IMR-90 (cell line): Measurements from ENCODE around the gene RPS2. TPM values are rescaled to one million over a fixed set of nuclear protein-coding genes. Genes with fewer than 3 reads are reported as not detected.
A peak's percentile ranks its signal among the peaks of the same experiment; 100 is the strongest.

ENCODE experiments used
- ATAC-seq: fragments of 200-7000 bp; cut with Tn5 transposase; 2 replicates; pipeline ENCODE4 v1.9.1; 2020; ENCODE audit warnings: low read depth, mild to moderate bottlenecking, moderate library complexity
- BruUV-seq: library from RNA; stranded (reverse); fragments of 400-500 nt; replicated peaks from 2 replicates; lab custom pipeline; 2021; lab: Mats Ljungman, UMichigan
- CTCF ChIA-PET: fragments of 300-600 bp; formaldehyde crosslinking; extraction: SDS; loops from one replicate; lab custom pipeline; 2021; ENCODE audit warnings: antibody characterized with exemption; lab: Yijun Ruan, JAX
- POLR2A ChIA-PET: fragments of 300-600 bp; sonication (Branson Sonifier 250); formaldehyde crosslinking; loops from one replicate; lab custom pipeline; 2022; ENCODE audit warnings: antibody characterized with exemption; ENCODE audit not compliant: unreplicated experiment; lab: Charles Lee
- DNase-seq: peaks from one replicate; pipeline ENCODE4 v3.0.0; 2013
- H2AFZ ChIP-seq: replicated peaks from 2 replicates; pipeline ENCODE3; 2013; ENCODE audit warnings: low read length, mild to moderate bottlenecking; ENCODE audit not compliant: poor library complexity
- H2AK5ac ChIP-seq: 2 replicates; pipeline ENCODE4 v1.6.1; 2013; ENCODE audit warnings: low read depth, low read length, inconsistent platforms
- H2AK9ac ChIP-seq: replicated peaks from 2 replicates; pipeline ENCODE3; 2013; ENCODE audit warnings: mild to moderate bottlenecking, low read depth, low read length, moderate library complexity; ENCODE audit not compliant: poor library complexity
- H2BK120ac ChIP-seq: 2 replicates; pipeline ENCODE4 v1.6.1; 2013; ENCODE audit warnings: low read depth, low read length, inconsistent platforms
- H2BK15ac ChIP-seq: 3 replicates; pipeline ENCODE4 v1.6.1; 2013; ENCODE audit warnings: low read depth, low read length, inconsistent platforms
- H2BK20ac ChIP-seq: 2 replicates; pipeline ENCODE4 v1.6.1; 2013; ENCODE audit warnings: low read depth, mild to moderate bottlenecking, inconsistent platforms, low read length, moderate library complexity
- H2BK5ac ChIP-seq: 2 replicates; pipeline ENCODE4 v1.6.1; 2013; ENCODE audit warnings: mild to moderate bottlenecking, low read depth, low read length, inconsistent platforms; ENCODE audit not compliant: poor library complexity, severe bottlenecking
- H3K14ac ChIP-seq: replicated peaks from 2 replicates; pipeline ENCODE4 v1.6.1; 2013; ENCODE audit warnings: low read depth, low read length, inconsistent platforms
- H3K18ac ChIP-seq: 2 replicates; pipeline ENCODE4 v1.6.1; 2013; ENCODE audit warnings: low read depth, low read length, control low read depth
- H3K23ac ChIP-seq: 2 replicates; pipeline ENCODE4 v1.6.1; 2013; ENCODE audit warnings: low read depth, low read length, inconsistent platforms
- H3K27ac ChIP-seq: 2 replicates; pipeline ENCODE4 v1.5.1; 2013; ENCODE audit warnings: mild to moderate bottlenecking, control low read depth, low read length; ENCODE audit not compliant: insufficient read depth
- H3K27me3 ChIP-seq: 2 replicates; pipeline ENCODE4 v1.6.1; 2013; ENCODE audit warnings: low read length; ENCODE audit not compliant: control insufficient read depth, insufficient read depth
- H3K36me3 ChIP-seq: 2 replicates; pipeline ENCODE4 v1.6.1; 2013; ENCODE audit warnings: low read length, mixed read lengths; ENCODE audit not compliant: control insufficient read depth, insufficient read depth
- H3K4ac ChIP-seq: 2 replicates; pipeline ENCODE4 v1.6.1; 2013; ENCODE audit warnings: low read depth, low read length, inconsistent platforms
- H3K4me1 ChIP-seq: 2 replicates; pipeline ENCODE4 v1.6.1; 2013; ENCODE audit warnings: low read length, mixed read lengths; ENCODE audit not compliant: control insufficient read depth, insufficient read depth
- H3K4me2 ChIP-seq: 2 replicates; pipeline ENCODE4 v1.6.1; 2013; ENCODE audit warnings: low read depth, mild to moderate bottlenecking, control low read depth, low read length, moderate library complexity
- H3K4me3 ChIP-seq: 2 replicates; pipeline ENCODE4 v1.5.1; 2013; ENCODE audit warnings: low read depth, mild to moderate bottlenecking, control low read depth, low read length, moderate library complexity; ENCODE audit not compliant: insufficient read depth
- H3K56ac ChIP-seq: 2 replicates; pipeline ENCODE4 v1.6.1; 2013; ENCODE audit warnings: low read length, inconsistent platforms; ENCODE audit not compliant: insufficient read depth; ENCODE audit errors: extremely low read depth
- H3K79me1 ChIP-seq, 2 experiments: 2 replicates each; pipeline ENCODE4 v1.6.1; 2013; ENCODE audit warnings: low read length in 2 of 2, inconsistent platforms in 1 of 2, low read depth in 1 of 2
- H3K9ac ChIP-seq: 2 replicates; pipeline ENCODE4 v1.6.1; 2013; ENCODE audit warnings: low read depth, low read length, control low read depth
- H3K9me1 ChIP-seq: 2 replicates; pipeline ENCODE4 v1.6.1; 2013; ENCODE audit warnings: low read length, inconsistent platforms; ENCODE audit not compliant: insufficient read depth
- H3K9me3 ChIP-seq: 2 replicates; pipeline ENCODE4 v1.6.1; 2013; ENCODE audit warnings: low read length; ENCODE audit not compliant: control insufficient read depth, insufficient read depth
- H4K20me1 ChIP-seq: 2 replicates; pipeline ENCODE4 v1.6.1; 2013; ENCODE audit warnings: low read length, inconsistent platforms; ENCODE audit not compliant: insufficient read depth
- H4K5ac ChIP-seq: 2 replicates; pipeline ENCODE4 v1.6.1; 2013; ENCODE audit warnings: mild to moderate bottlenecking, low read depth, low read length, control low read depth
- H4K8ac ChIP-seq, 2 experiments: 2 replicates each; pipeline ENCODE4 v1.6.1; 2013; ENCODE audit warnings: low read depth in 2 of 2, low read length in 2 of 2, control low read depth in 1 of 2, inconsistent platforms in 1 of 2
- H4K91ac ChIP-seq: 2 replicates; pipeline ENCODE4 v1.6.1; 2013; ENCODE audit warnings: low read depth, low read length, inconsistent platforms; ENCODE audit not compliant: insufficient read depth
- CEBPB ChIP-seq: IDR thresholded peaks from 2 replicates; pipeline ENCODE4 v1.6.1; 2012; ENCODE audit warnings: low read depth, low read length, improper control_type of control experiment
- CHD1 ChIP-seq: IDR thresholded peaks from 2 replicates; pipeline ENCODE4 v1.6.1; 2012; ENCODE audit warnings: low read depth, low read length, improper control_type of control experiment
- MAFK ChIP-seq: IDR thresholded peaks from 2 replicates; pipeline ENCODE4 v1.6.1; 2012; ENCODE audit warnings: low read depth, low read length, improper control_type of control experiment
- MAZ ChIP-seq: IDR thresholded peaks from 2 replicates; pipeline ENCODE4 v1.6.1; 2012; ENCODE audit warnings: low read depth, mild to moderate bottlenecking, low read length, improper control_type of control experiment, moderate library complexity, borderline replicate concordance
- RCOR1 ChIP-seq: IDR thresholded peaks from 2 replicates; pipeline ENCODE4 v1.6.1; 2012; ENCODE audit warnings: mild to moderate bottlenecking, low read length, improper control_type of control experiment; ENCODE audit not compliant: insufficient replicate concordance
- RFX5 ChIP-seq: IDR thresholded peaks from 2 replicates; pipeline ENCODE4 v1.8.0; 2012; ENCODE audit warnings: low read depth, mild to moderate bottlenecking, low read length, moderate library complexity
- USF2 ChIP-seq: fragments of 150-350 bp; IDR thresholded peaks from 2 replicates; pipeline ENCODE4 v1.6.1; 2017; ENCODE audit warnings: mild to moderate bottlenecking, antibody characterized with exemption, low read length, low read depth
- WGBS, 2 experiments: methylation state at CpG; one replicate each; pipeline versions ENCODE4 v1.1.5 to v1.1.7; 2013; ENCODE audit warnings: missing lambda C conversion rate in 2 of 2; ENCODE audit not compliant: insufficient read length in 1 of 2; ENCODE audit errors: extremely low coverage in 2 of 2; 5-methylcytosine and 5-hydroxymethylcytosine counted together
- dilution Hi-C: fragments of 300-500 bp; cut with HindIII; formaldehyde crosslinking; loops from one replicate; pipeline ENCODE4 v1.14.3; 2018; ENCODE audit warnings: low sequenced_read_pairs; ENCODE audit not compliant: unreplicated experiment
- in situ Hi-C: fragments of 300-500 bp; cut with MboI; formaldehyde crosslinking; loops from 3 replicates; pipeline ENCODE4 v1.14.3; 2019; ENCODE audit warnings: low sequenced_read_pairs, inconsistent platforms, mixed read lengths
- intact Hi-C: fragments of 100-400 bp; cut with micrococcal nuclease; formaldehyde crosslinking; loops from 2 replicates; pipeline ENCODE4 v1.10.0; 2022
- polyA plus RNA-seq, 3 experiments: library from polyadenylated mRNA; depleted of rRNA; stranded (reverse); fragments of >200 nt; gene quantifications; 2 replicates each; pipeline ENCODE4 v1.2.3, GENCODE V29; 2012; ENCODE audit warnings: low replicate concordance in 1 of 3
- total RNA-seq: library from RNA; depleted of rRNA; stranded (reverse); fragments of >200 nt; gene quantifications from 2 replicates; pipeline ENCODE4 v1.2.3, GENCODE V29; 2012

The RPS2 gene
- total and polyA plus RNA-seq, 2 of the 4 experiments (the other 2 are of a cell fraction): 2,703 to 6,941 TPM

GRCh38 chr16:2005646-2006045, 41.0 kb upstream of the RPS2 start:
- intact Hi-C loops: no loop called here
- H3K27ac ChIP-seq: no peak overlapping the region
- H2AK9ac ChIP-seq: no peak overlapping the region
- POLR2A ChIA-PET: no interaction called here
- H2BK15ac ChIP-seq: no peak overlapping the region
- H3K9ac ChIP-seq: no peak overlapping the region
- H4K8ac ChIP-seq: no peak overlapping the region
- H3K4me1 ChIP-seq: peaks cover 27% of the 10 kb centered on the region
- TF ChIP-seq CHD1 (no peak), MAFK (no peak), RCOR1 (no peak), MAZ (no peak), USF2 (no peak), CEBPB (no peak), RFX5 (no peak)
- peaks cover 37% of the 10 kb centered on the region for H3K36me3 ChIP-seq
- H2BK20ac ChIP-seq: no peak overlapping the region
- dilution Hi-C loops: no loop called here
- no peak overlapping the region for H4K5ac ChIP-seq
- no peak overlapping the region for H3K4me2 ChIP-seq
- no peaks in the 10 kb centered on the region for H3K9me3 ChIP-seq
- H3K4ac ChIP-seq: no peak overlapping the region
- DNase-seq (no peak), ATAC-seq (no peak)
- 0 out of 2 replicates have a peak overlapping the region, but pooled peaks have one; percentile 16 for H2AK5ac ChIP-seq
- H3K56ac ChIP-seq: no peak overlapping the region
- peaks cover 19 to 90% of the 10 kb centered on the region in 2 experiments; a peak in 3 of 4 replicates for H3K79me1 ChIP-seq
- H2AFZ ChIP-seq: no peak overlapping the region
- H3K14ac ChIP-seq: no peak overlapping the region
- H2BK120ac ChIP-seq: no peak overlapping the region
- no peak overlapping the region for H3K4me3 ChIP-seq
- no TSS peak for BruUV-seq
- CTCF ChIA-PET: no interaction called here
- H2BK5ac ChIP-seq: no peak overlapping the region
- peaks cover 8% of the 10 kb centered on the region; the same call in 1 of the 2 replicates for H3K9me1 ChIP-seq
- peaks cover 79% of the 10 kb centered on the region for H4K20me1 ChIP-seq
- no peak overlapping the region for H4K91ac ChIP-seq
- H3K23ac ChIP-seq: no peak overlapping the region; the same call in 1 of the 2 replicates
- in situ Hi-C loops: no loop called here
- H3K18ac ChIP-seq: no peak overlapping the region
- 86% methylated on average over 9 of the region's 21 CpGs; no CpG with 5 or more reads in 1 of the 2 experiments for WGBS, 2 experiments
- H3K27me3 ChIP-seq: no peaks in the 10 kb centered on the region
